Loucy (cell line): Measurements from ENCODE around the gene MYO1E.

ENCODE experiments used
- H2AFZ ChIP-seq: fragments of 200-600 bp; sonication (generic); 2 replicates; pipeline ENCODE4 v1.6.0; 2016; ENCODE audit warnings: antibody characterized with exemption, mild to moderate bottlenecking, low read length, moderate library complexity
- H3F3A ChIP-seq: fragments of 200-600 bp; 2 replicates; pipeline ENCODE4 v1.6.0; 2016; ENCODE audit warnings: antibody characterized with exemption, low read depth, mild to moderate bottlenecking
- H3K27me3 ChIP-seq: fragments of 200-600 bp; sonication (generic); 2 replicates; pipeline ENCODE4 v1.6.1; 2014; ENCODE audit warnings: low read length, mild to moderate bottlenecking; ENCODE audit not compliant: insufficient read depth, poor library complexity, severe bottlenecking
- H3K36me3 ChIP-seq: fragments of 200-600 bp; sonication (generic); 2 replicates; pipeline ENCODE4 v1.6.1; 2016; ENCODE audit warnings: low read length; ENCODE audit not compliant: insufficient read depth
- H3K4me1 ChIP-seq: fragments of 200-600 bp; sonication (generic); 2 replicates; pipeline ENCODE4 v1.5.1; 2014; ENCODE audit warnings: low read length, mild to moderate bottlenecking; ENCODE audit not compliant: insufficient read depth, poor library complexity, severe bottlenecking
- H3K4me2 ChIP-seq: fragments of 200-600 bp; sonication (generic); 2 replicates; pipeline ENCODE4 v1.6.0; 2014; ENCODE audit warnings: antibody characterized with exemption, low read length, low read depth, mild to moderate bottlenecking; ENCODE audit not compliant: poor library complexity, severe bottlenecking
- H3K4me3 ChIP-seq: fragments of 200-600 bp; sonication (generic); 2 replicates; pipeline ENCODE4 v1.5.1; 2014; ENCODE audit warnings: low read length, mild to moderate bottlenecking, mixed read lengths; ENCODE audit not compliant: poor library complexity, severe bottlenecking
- H3K79me2 ChIP-seq: fragments of 200-600 bp; sonication (generic); 2 replicates; pipeline ENCODE4 v1.6.1; 2014; ENCODE audit warnings: low read length; ENCODE audit not compliant: insufficient read depth
- H3K9ac ChIP-seq: fragments of 200-600 bp; sonication (generic); 2 replicates; pipeline ENCODE4 v1.6.0; 2014; ENCODE audit warnings: mild to moderate bottlenecking, low read depth, low read length, moderate library complexity; ENCODE audit not compliant: poor library complexity, severe bottlenecking
- H3K9me2 ChIP-seq: fragments of 200-600 bp; sonication (generic); replicated peaks from 2 replicates; pipeline ENCODE4 v1.6.1; 2016; ENCODE audit warnings: low read depth, low read length, mixed read lengths
- H3K9me3 ChIP-seq: fragments of 200-600 bp; sonication (generic); 2 replicates; pipeline ENCODE4 v1.6.1; 2014; ENCODE audit warnings: mild to moderate bottlenecking, antibody characterized with exemption, low read length, low read depth; ENCODE audit not compliant: insufficient read depth
- H4K20me1 ChIP-seq: fragments of 200-600 bp; sonication (generic); 2 replicates; pipeline ENCODE4 v1.6.0; 2014; ENCODE audit warnings: antibody characterized with exemption, low read length, mild to moderate bottlenecking; ENCODE audit not compliant: insufficient read depth, poor library complexity, severe bottlenecking
- CTCF ChIP-seq: fragments of 200-600 bp; sonication (generic); conservative IDR thresholded peaks from 2 replicates; pipeline ENCODE4 v1.5.1; 2014; ENCODE audit warnings: mild to moderate bottlenecking, antibody characterized with exemption, low read length
- EZH2phosphoT487 ChIP-seq: fragments of 200-600 bp; IDR thresholded peaks from 2 replicates; pipeline ENCODE4 v1.6.1; 2018; ENCODE audit warnings: antibody characterized with exemption, mild to moderate bottlenecking, moderate library complexity, borderline replicate concordance

Gene MYO1E

GRCh38 chr15:59176653-59177316 lies 195.9 kb downstream of the MYO1E start:
- Histone ChIP-seq H3K4me3 (no peak overlapping the region), H3K27me3 (no peaks in the 10 kb centered on the region), H3K4me1 (no peaks in the 10 kb centered on the region), H3K9me2 (no peaks in the 10 kb centered on the region), H3F3A (no peaks in the 10 kb centered on the region), H3K36me3 (no peaks in the 10 kb centered on the region), H2AFZ (no peak overlapping the region), H3K79me2 (no peaks in the 10 kb centered on the region), H3K9ac (no peak overlapping the region), H3K4me2 (no peak overlapping the region), H4K20me1 (no peaks in the 10 kb centered on the region), H3K9me3 (peaks cover 8% of the 10 kb centered on the region; the same call in 1 of the 2 replicates)
- TF ChIP-seq EZH2phosphoT487 (no peak), CTCF (no peak)

- Histone ChIP-seq H3K4me2 (no peak overlapping the region), H3K4me3 (no peak overlapping the region)
These were observed 197.5 kb downstream of the MYO1E start for GRCh38 chr15:59174835-59175831.

More at GRCh38 chr15:59174835-59175831, 197.5 kb downstream of the MYO1E start:
- Histone ChIP-seq H3K27me3 (no peaks in the 10 kb centered on the region), H3K9me2 (no peaks in the 10 kb centered on the region), H4K20me1 (no peaks in the 10 kb centered on the region), H2AFZ (no peak overlapping the region), H3K79me2 (no peaks in the 10 kb centered on the region), H3K9ac (no peak overlapping the region), H3K36me3 (no peaks in the 10 kb centered on the region), H3K9me3 (no peaks in the 10 kb centered on the region), H3F3A (no peaks in the 10 kb centered on the region), H3K4me1 (peaks cover 6% of the 10 kb centered on the region)
- no peak for TF ChIP-seq EZH2phosphoT487
- TF ChIP-seq CTCF = peak; percentile 73
